ENCODE results near the gene TSEN54.

TSEN54 gene

DNA sequence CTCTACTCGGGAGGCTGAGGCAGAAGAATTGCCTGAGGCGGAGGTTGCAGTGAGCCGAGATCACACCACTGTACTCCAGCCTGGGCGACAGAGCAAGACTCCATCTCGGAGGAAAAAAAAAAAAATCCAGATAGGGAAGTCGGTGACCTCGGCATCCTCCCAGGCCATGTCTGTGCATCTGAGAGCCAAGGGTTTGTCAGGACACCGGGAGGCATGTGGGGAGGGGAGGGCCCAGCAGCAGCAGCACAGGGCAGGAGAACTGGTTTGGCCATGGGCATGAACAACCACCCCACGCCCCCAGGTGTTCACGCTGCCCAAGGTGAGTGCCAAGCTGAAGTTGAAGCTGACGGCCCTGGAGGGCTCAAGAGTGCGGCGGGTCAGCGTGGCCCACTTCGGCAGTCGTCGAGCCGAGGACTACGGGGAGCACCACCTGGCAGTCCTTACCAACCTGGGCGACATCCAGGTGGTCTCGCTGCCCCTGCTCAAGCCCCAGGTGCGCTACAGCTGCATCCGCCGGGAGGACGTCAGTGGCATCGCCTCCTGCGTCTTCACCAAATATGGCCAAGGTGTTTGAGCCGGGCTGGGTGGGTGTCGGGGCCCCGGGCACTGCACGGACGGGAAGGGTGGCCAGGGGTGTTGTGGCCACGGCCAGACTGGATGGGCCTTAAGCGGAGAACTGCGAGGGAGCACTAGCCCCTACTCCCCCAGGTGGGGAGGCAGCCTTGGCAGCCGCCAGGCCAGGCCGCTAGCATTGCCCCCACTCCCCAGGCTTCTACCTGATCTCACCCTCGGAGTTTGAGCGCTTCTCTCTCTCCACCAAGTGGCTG lies 56.6 kb downstream of the TSEN54 start:
- TF ChIP-seq, protein P1, sequence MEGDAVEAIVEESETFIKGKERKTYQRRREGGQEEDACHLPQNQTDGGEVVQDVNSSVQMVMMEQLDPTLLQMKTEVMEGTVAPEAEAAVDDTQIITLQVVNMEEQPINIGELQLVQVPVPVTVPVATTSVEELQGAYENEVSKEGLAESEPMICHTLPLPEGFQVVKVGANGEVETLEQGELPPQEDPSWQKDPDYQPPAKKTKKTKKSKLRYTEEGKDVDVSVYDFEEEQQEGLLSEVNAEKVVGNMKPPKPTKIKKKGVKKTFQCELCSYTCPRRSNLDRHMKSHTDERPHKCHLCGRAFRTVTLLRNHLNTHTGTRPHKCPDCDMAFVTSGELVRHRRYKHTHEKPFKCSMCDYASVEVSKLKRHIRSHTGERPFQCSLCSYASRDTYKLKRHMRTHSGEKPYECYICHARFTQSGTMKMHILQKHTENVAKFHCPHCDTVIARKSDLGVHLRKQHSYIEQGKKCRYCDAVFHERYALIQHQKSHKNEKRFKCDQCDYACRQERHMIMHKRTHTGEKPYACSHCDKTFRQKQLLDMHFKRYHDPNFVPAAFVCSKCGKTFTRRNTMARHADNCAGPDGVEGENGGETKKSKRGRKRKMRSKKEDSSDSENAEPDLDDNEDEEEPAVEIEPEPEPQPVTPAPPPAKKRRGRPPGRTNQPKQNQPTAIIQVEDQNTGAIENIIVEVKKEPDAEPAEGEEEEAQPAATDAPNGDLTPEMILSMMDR (IDR thresholded peaks at IDR 0.05; ENCODE audit: control insufficient read depth, insufficient read depth, low read depth, low read length, missing control alignments), result no peak
- H3K4me3 ChIP-seq (ENCODE audit: control insufficient read depth, low read depth, low read length), result no peak overlapping the region
- DNase-seq (ENCODE audit: low read depth), result no peak

DNA sequence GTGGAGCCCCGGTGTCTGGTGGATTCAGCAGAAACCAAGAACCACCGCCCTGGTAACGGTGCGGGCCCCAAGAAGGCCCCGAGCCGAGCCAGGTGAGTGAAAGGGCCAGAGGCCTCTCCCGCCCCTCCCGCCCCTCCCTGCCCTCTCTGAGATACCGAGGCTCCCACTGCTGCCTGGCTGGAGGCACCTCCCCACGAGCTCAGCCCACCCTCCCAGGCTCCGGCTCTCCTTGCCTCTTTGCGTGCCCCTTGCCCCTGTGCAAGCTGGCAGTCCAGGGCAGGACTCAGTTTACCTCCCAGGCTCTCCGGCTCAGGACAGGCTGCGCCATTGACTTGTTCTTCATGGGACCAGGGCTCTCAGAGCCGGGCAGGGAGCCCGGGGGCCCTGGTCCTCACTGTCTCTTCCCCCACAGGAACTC lies 57.2 kb downstream of the TSEN54 start:
- no peak for DNase-seq (ENCODE audit: low read depth)
- TF ChIP-seq, protein P1 (IDR thresholded peaks at IDR 0.05; ENCODE audit: control insufficient read depth, insufficient read depth, low read depth, low read length, missing control alignments), result no peak

DNA sequence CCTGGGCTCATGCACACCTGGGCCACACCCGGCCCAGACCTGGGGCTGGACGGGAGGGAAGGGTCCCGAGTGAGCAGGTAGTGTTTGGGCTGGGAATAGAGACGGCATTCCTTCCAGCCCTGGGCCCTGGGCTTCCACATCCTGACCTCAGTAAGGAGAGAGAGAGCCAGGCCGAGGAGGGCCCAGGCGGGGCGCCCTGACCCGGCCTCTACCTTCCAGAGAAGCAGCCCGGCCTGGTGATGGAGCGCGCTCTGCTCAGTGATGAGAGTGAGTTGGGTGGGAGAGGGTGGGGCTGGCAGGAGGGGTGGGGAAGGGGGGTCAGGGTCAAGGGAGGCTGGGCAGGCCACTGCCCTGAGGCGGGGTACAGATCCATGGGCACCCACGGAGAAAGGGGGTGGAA lies 57.7 kb downstream of the TSEN54 start:
- no peak overlapping the region for H3K4me3 ChIP-seq (ENCODE audit: control insufficient read depth, low read depth, low read length)
- no peak for DNase-seq (ENCODE audit: low read depth)
- TF ChIP-seq, protein P1 (IDR thresholded peaks at IDR 0.05; ENCODE audit: control insufficient read depth, insufficient read depth, low read depth, low read length, missing control alignments), result no peak

More for the DNA sequence above, 57.2 kb downstream of the TSEN54 start:
- no peak overlapping the region for H3K4me3 ChIP-seq (ENCODE audit: control insufficient read depth, low read depth, low read length)

Measured in AG09309 (cell line).